MCF 10A (cell line): ENCODE measurements around the gene PRKAB1. TPM values are rescaled to one million over a fixed set of nuclear protein-coding genes. Genes with fewer than 3 reads are reported as not detected.

Experiments
- BruUV-seq: library from RNA; stranded (reverse); fragments of 400-500 nt; replicated peaks from 2 replicates; lab custom pipeline; 2021; lab: Mats Ljungman, UMichigan
- CTCF ChIA-PET: fragments of 300-600 bp; sonication (Branson Sonifier 250); formaldehyde crosslinking; extraction: SDS; loops from one replicate; lab custom pipeline; 2021; ENCODE audit warnings: antibody characterized with exemption, inconsistent platforms; lab: Yijun Ruan, JAX
- POLR2A ChIA-PET: fragments of 300-600, 350-650 bp; sonication (Branson Sonifier 250); formaldehyde crosslinking; extraction: SDS; loops from one replicate; lab custom pipeline; 2020; ENCODE audit warnings: antibody characterized with exemption, inconsistent platforms; lab: Yijun Ruan, JAX
- DNase-seq: peaks from one replicate; pipeline ENCODE4 v3.0.0-alpha.2; 2018; ENCODE audit not compliant: unreplicated experiment
- H3K27ac Mint-ChIP-seq: one replicate; pipeline ENCODE4 v1.8.0; 2022; ENCODE audit warnings: mild to moderate bottlenecking, low read depth, mixed read lengths; ENCODE audit not compliant: unreplicated experiment
- H3K27me3 Mint-ChIP-seq: one replicate; pipeline ENCODE4 v1.8.0; 2022; ENCODE audit warnings: mixed read lengths; ENCODE audit not compliant: insufficient read depth, unreplicated experiment
- H3K36me3 Mint-ChIP-seq: one replicate; pipeline ENCODE4 v1.8.0; 2022; ENCODE audit warnings: mild to moderate bottlenecking, moderate library complexity, mixed read lengths; ENCODE audit not compliant: insufficient read depth, unreplicated experiment
- H3K4me1 Mint-ChIP-seq: one replicate; pipeline ENCODE4 v1.8.0; 2022; ENCODE audit warnings: mixed read lengths; ENCODE audit not compliant: insufficient read depth, unreplicated experiment
- H3K4me3 Mint-ChIP-seq: one replicate; pipeline ENCODE4 v1.8.0; 2022; ENCODE audit warnings: mild to moderate bottlenecking, moderate library complexity, mixed read lengths; ENCODE audit not compliant: unreplicated experiment
- H3K9me3 Mint-ChIP-seq: one replicate; pipeline ENCODE4 v1.8.0; 2022; ENCODE audit warnings: mixed read lengths; ENCODE audit not compliant: unreplicated experiment
- CTCF ChIP-seq: fragments of 200-600 bp; IDR thresholded peaks from one replicate; pipeline ENCODE4 v1.8.0; 2022; ENCODE audit warnings: antibody characterized with exemption, mild to moderate bottlenecking; ENCODE audit not compliant: unreplicated experiment
- intact Hi-C: fragments of 100-400 bp; cut with micrococcal nuclease; formaldehyde crosslinking; loops from 2 replicates; pipeline ENCODE4 v1.14.1; 2022
- total RNA-seq: library from RNA; stranded (reverse); gene quantifications from 2 replicates; pipeline ENCODE4 v1.2.3, GENCODE V29; 2022

The PRKAB1 gene
- total RNA-seq, 1 experiment from 2014 or later = 27.2 TPM

DNA sequence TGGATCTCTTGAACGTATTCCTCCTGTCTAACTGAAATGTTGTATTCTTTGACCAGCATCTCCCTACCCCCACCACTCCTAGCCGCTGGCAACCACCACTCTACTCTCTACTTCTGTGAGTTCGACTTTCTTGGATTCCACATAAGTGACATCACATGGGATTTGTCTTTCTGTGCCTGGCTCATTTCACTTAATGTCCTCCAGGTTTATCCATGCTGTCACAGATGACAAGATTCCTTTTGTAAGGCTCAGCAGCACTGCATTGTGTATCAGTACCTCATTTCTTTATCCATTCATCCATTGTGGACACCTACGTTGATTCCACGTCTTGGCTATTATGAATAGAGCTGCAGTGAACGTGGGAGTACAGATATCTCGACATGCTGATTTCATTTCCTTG, 10.5 kb downstream of the PRKAB1 start:
- Mint-ChIP-seq H3K4me3 (no peak overlapping the region), H3K27me3 (no peaks in the 10 kb centered on the region), H3K9me3 (no peaks in the 10 kb centered on the region), H3K4me1 (no peaks in the 10 kb centered on the region), H3K36me3 (peaks cover 75% of the 10 kb centered on the region), H3K27ac (no peak overlapping the region)
- ChIA-PET CTCF (interaction anchor here (1.3 to 5.7 kb wide), 4 partner anchors 10 to 102 kb away, joined by 5 to 27 read pairs (median 15); partner anchors contain the start of gene PRKAB1), POLR2A (interaction anchor here (0.6 kb wide), 1 partner anchor 1305 kb away, joined by 3 read pairs; no protein-coding TSS in a partner anchor)
- TF ChIP-seq CTCF = no peak
- intact Hi-C loops = no loop called here
- no peak for DNase-seq
- no TSS peak for BruUV-seq

DNA sequence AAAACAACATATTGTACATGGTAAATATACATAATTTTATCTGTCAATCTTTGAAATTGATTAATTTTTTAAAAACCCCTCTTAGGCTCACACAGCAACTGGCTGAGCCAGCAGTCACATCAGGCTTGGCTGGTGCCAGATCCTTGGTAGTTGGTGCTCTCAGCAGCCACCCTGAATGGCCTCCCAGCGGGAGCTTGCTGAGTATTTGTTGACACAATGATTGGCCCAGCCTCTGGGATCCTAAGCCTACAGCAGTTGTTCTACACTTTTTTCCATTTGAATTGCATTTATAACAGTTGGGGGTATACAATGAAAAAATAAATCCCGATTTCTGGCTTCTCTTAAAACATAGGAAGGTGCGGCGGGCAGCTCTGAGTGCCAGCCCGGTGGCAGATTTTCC, 11.1 kb downstream of the PRKAB1 start:
- no peak for TF ChIP-seq CTCF
- H3K36me3 Mint-ChIP-seq = peaks cover 68% of the 10 kb centered on the region
- CTCF ChIA-PET = interaction anchor here (4.2 to 5.7 kb wide), 2 partner anchors 11 to 16 kb away, joined by 25 to 27 read pairs; partner anchors contain the start of gene PRKAB1
- no peak overlapping the region for H3K4me3 Mint-ChIP-seq
- POLR2A ChIA-PET = no interaction called here
- intact Hi-C loops = no loop called here
- no peaks in the 10 kb centered on the region for H3K27me3 Mint-ChIP-seq
- DNase-seq = no peak
- H3K9me3 Mint-ChIP-seq = no peaks in the 10 kb centered on the region
- no peaks in the 10 kb centered on the region for H3K4me1 Mint-ChIP-seq
- BruUV-seq = no TSS peak
- H3K27ac Mint-ChIP-seq = no peak overlapping the region

GRCh38 chr12:119679490-119679889, 11.6 kb downstream of the PRKAB1 start:
- ChIA-PET POLR2A (no interaction called here), CTCF (interaction anchor here (0.6 to 5.7 kb wide), 3 partner anchors 11 to 1531 kb away, joined by 3 to 27 read pairs (median 25); partner anchors contain the start of gene PRKAB1)
- no TSS peak for BruUV-seq
- intact Hi-C loops = no loop called here
- DNase-seq = no peak
- Mint-ChIP-seq H3K4me1 (no peaks in the 10 kb centered on the region), H3K36me3 (peaks cover 64% of the 10 kb centered on the region), H3K4me3 (no peak overlapping the region), H3K27me3 (no peaks in the 10 kb centered on the region), H3K9me3 (no peaks in the 10 kb centered on the region), H3K27ac (no peak overlapping the region)
- no peak for TF ChIP-seq CTCF

DNA sequence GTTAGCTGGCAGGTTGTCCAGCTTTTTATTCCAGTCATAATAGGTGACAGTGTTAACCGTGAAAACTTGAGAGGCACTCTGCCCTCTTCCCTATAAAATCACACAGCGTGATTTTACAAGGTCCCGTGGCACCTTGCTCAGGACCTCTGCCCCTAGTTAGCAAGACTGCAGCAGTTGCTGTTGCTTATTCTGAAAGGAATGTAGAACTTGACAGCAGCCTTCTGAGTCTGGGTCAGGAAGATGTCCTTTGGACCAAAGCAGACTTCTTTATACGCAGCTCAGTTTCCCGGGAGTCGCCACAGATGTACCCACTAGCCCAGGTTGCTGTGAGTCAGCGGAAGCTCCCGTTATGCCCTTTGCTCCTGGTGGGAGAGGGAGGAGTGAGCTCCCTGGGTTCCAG, 13.2 kb downstream of the PRKAB1 start:
- CTCF ChIA-PET = interaction anchor here (1.2 to 5.7 kb wide), 4 partner anchors 12 to 101 kb away, joined by 4 to 25 read pairs (median 5); partner anchors contain the start of gene PRKAB1
- Mint-ChIP-seq H3K9me3 (no peaks in the 10 kb centered on the region), H3K36me3 (peaks cover 49% of the 10 kb centered on the region), H3K27ac (no peak overlapping the region), H3K27me3 (no peaks in the 10 kb centered on the region), H3K4me1 (no peaks in the 10 kb centered on the region), H3K4me3 (no peak overlapping the region)
- BruUV-seq = no TSS peak
- TF ChIP-seq CTCF = no peak
- intact Hi-C loops = no loop called here
- no peak for DNase-seq
- POLR2A ChIA-PET = interaction anchor here (1.7 to 1.9 kb wide), 2 partner anchors 13 to 14 kb away, joined by 4 to 11 read pairs; partner anchors contain the start of gene PRKAB1
